CD4-positive, alpha-beta T cell treated with Interleukin-6 for 4 hours (primary cell): ENCODE results near the gene SERPINB10.

Experiments used
- DNase-seq: peaks from one replicate; pipeline ENCODE4 v3.0.0-alpha.2; 2020; ENCODE audit warnings: mixed read lengths

The SERPINB10 gene

GRCh38 chr18:63907664-63908063, at the start of gene SERPINB10:
SERPINB10 (plus strand) TSS chr18:63907958; CDS start chr18:63915511, 7,553 bp downstream.
- DNase-seq: no peak

GRCh38 chr18:63858456-63858855, 49.3 kb upstream of the SERPINB10 start:
- no peak for DNase-seq

GRCh38 chr18:63859781-63860475, 47.8 kb upstream of the SERPINB10 start:
- DNase-seq: no peak

- no peak for DNase-seq
These were observed 47.2 kb upstream of the SERPINB10 start for GRCh38 chr18:63860531-63860930.

GRCh38 chr18:63867368-63868125, 40.2 kb upstream of the SERPINB10 start:
- no peak for DNase-seq

GRCh38 chr18:63868546-63868945, 39.2 kb upstream of the SERPINB10 start:
- DNase-seq: no peak

- no peak for DNase-seq
These were observed 38.4 kb upstream of the SERPINB10 start for GRCh38 chr18:63869374-63869773.

- no peak for DNase-seq
These were observed 37.9 kb upstream of the SERPINB10 start for GRCh38 chr18:63869851-63870250.

GRCh38 chr18:63871836-63872235, 35.9 kb upstream of the SERPINB10 start:
- no peak for DNase-seq

- DNase-seq: no peak
These were observed 35.2 kb upstream of the SERPINB10 start for GRCh38 chr18:63872586-63872985.

- DNase-seq: no peak
These were observed 29.4 kb upstream of the SERPINB10 start for GRCh38 chr18:63878343-63878742.

GRCh38 chr18:63878925-63879324, 28.8 kb upstream of the SERPINB10 start:
- no peak for DNase-seq

GRCh38 chr18:63879709-63880108, 28.0 kb upstream of the SERPINB10 start:
- DNase-seq: no peak

- DNase-seq: no peak
These were observed 25.9 kb upstream of the SERPINB10 start for GRCh38 chr18:63881851-63882250.

- DNase-seq: no peak
These were observed 25.2 kb upstream of the SERPINB10 start for GRCh38 chr18:63882333-63883141.

GRCh38 chr18:63883617-63884016, 24.1 kb upstream of the SERPINB10 start:
- no peak for DNase-seq

- no peak for DNase-seq
These were observed 20.3 kb upstream of the SERPINB10 start, which contains the start of gene SERPINB2 for GRCh38 chr18:63887424-63887823. SERPINB2 (plus strand) TSS chr18:63887705; CDS start chr18:63891445, 3,740 bp downstream.

- DNase-seq: no peak
These were observed 19.1 kb upstream of the SERPINB10 start for GRCh38 chr18:63888470-63889190.

GRCh38 chr18:63889626-63890025, 18.1 kb upstream of the SERPINB10 start:
- no peak for DNase-seq

- no peak for DNase-seq
These were observed 17.4 kb upstream of the SERPINB10 start for GRCh38 chr18:63890237-63890949.

GRCh38 chr18:63890950-63891304, 16.8 kb upstream of the SERPINB10 start:
- DNase-seq: no peak

- no peak for DNase-seq
These were observed 15.2 kb upstream of the SERPINB10 start for GRCh38 chr18:63892566-63892965.
